Head of caudate nucleus (tissue), 42 donors: ENCODE results near the gene NDUFB10.
A peak's percentile ranks its signal among the peaks of the same experiment; 100 is the strongest.

Experiments used
- DNase-seq, 42 donors: peaks; one replicate each; pipeline versions ENCODE4 v3.0.0 to v3.0.0-alpha.2; 2020 to 2021; ENCODE audit warnings: mixed read lengths in 7 of 42
- intact Hi-C: fragments of 100-400 bp; cut with DNase I; formaldehyde crosslinking; loops from one replicate; pipeline ENCODE4 v1.15.0; 2022

Gene NDUFB10

DNA sequence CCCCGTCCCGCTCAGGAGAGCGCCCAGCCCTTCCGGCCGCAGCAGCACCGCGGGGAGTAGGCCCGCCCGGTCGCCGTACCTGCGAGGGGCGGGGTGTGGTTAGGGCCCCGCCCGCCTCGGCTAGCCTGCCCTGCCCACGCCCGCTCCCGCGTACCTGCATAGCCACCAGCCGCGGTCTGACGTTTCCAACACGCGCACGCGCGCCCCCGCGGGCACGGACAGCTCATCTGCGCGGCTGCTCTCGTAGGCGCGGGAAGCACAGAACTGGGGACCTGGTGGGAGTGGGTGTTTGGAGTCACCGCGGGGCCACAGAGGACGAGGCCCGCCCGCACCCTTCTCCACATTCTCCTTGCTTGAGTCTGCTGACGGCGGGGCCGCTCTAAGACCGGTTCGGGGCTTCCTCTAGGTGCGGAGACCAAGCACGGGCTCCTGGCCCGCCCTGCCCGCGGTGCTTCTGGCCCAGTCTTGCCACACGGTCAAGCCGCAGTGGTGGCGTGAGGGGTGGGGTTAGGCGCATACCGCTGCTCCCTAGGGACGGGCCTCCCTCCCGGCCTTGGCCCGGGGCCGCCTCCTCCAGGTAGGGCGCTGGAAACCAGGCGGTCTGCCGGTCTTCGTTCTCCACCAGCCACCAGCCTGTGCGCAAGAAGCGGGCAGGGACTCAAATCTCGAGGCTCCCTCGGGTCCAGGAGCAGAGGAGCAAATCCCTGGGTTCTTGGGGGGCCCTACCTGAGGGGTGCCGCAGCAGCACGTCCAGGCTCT, 20.1 kb downstream of the NDUFB10 start:
- DNase-seq: peak in 36 of 42 donors; percentile 41 to 87 (median 69)
- intact Hi-C loops: no loop called here

GRCh38 chr16:1980030-1980769, 20.9 kb downstream of the NDUFB10 start:
- DNase-seq: peak in 1 of 42 donors; percentile 47
- intact Hi-C loops: no loop called here

DNA sequence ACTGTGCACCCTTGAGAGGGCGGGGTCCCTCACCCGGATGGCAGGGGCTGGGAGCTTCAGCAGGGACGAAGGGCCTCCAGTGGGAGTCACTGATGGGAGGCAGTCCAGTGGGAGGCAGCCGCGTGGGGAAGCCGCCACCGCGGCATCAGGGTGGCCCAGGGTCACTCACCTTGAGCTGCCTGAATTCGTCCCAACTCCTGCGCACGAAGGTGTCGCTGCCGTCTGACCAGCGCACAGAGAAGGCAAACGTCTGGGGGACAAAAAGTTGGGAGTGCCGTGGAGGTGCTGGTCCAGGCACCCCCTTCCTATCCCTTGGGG, 21.4 kb downstream of the NDUFB10 start:
- DNase-seq: no peak
- intact Hi-C loops: no loop called here

DNA sequence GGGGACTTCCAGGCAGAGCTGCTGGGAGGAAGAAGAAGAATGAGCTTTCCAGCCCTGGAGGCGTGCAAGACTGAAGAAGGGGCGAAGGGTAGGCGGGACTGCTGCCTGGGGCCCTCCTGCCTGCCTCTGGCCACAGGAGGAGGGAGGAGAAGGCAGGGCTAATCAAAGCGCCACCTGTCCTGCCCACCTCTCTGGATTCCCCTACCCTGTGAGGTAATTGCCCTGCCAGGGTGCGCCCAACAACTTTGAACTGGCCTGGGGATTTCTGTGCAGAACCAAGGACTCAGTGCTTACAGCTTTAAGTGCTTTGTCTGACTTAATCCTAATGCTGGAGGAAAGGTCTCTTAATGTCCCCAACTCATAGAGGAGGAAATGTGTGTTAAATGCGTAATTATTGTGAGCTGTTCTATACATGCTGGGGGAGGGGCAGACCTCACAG, 22.1 kb downstream of the NDUFB10 start, which contains the start of gene NOXO1:
Gene NOXO1 (minus strand): TSS at position 72 of the 439 bp plus-strand sequence. CDS start 290 bp downstream, outside the sequence.
- intact Hi-C loops: no loop called here
- DNase-seq: no peak

GRCh38 chr16:1982013-1982433, 22.7 kb downstream of the NDUFB10 start:
- intact Hi-C loops: no loop called here
- peak in 22 of 42 donors; percentile 7 to 71 (median 50) for DNase-seq

DNA sequence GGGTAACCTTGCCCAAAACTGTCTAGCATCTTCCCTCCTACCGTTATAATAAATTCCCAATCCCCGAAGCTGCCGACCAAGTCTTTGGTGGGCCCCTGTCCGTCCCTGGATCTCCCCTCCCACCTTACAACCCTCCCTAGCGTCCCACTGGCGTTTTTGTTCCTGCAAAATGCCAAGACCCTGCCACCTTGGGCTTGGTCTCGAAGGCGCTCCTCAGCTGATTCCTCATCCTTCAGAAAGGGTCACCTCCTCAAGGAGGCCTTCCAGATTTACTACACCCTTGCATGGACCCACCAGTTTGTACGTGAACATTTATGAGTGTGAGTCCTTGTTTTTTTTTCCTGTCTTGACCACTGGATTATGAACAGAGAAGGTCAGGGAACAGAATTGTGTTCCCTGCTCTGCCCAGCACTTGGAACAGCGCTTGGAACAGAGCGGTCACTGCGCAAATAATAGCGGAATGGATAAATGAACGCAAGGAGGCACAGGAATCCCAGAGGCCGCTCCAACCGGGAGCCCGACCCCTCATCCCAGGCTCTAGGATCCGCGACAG, 23.7 kb downstream of the NDUFB10 start:
- no peak for DNase-seq
- intact Hi-C loops: no loop called here

- intact Hi-C loops: no loop called here
- DNase-seq: peak; percentile 63 to 95 (median 88)
Observed at GRCh38 chr16:1983544-1984346, 24.4 kb downstream of the NDUFB10 start, which contains the start of gene GFER. TSS of gene GFER (plus strand) at chr16:1984193. CDS start at chr16:1984219, 26 bp downstream.

GRCh38 chr16:1984347-1985225, 25.2 kb downstream of the NDUFB10 start:
- intact Hi-C loops: no loop called here
- DNase-seq: peak in 6 of 42 donors; percentile 25 to 51 (median 42)

DNA sequence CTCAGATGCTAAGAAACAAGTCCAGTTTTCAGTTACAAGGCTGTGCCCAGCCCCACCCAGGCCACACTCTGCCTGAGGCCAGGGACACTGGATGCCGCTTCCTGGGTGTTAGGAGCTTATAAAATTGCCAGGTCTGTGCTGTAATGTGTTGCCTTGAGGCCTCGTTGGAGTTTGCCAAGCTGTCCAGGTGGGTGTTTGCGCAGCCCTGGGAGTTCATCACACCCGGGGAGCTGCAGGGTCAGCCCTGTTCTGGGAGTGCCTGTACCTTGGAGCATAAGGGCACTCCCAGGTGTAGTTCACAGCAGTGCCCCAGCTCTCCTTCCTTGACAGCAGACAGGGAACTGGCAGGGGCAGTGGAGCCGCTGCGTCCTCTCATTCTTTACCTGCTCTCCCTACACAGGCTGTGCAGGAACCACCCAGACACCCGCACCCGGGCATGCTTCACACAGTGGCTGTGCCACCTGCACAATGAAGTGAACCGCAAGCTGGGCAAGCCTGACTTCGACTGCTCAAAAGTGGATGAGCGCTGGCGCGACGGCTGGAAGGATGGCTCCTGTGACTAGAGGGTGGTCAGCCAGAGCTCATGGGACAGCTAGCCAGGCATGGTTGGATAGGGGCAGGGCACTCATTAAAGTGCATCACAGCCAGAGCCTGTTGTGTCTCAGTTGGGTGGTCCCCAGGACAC, 26.3 kb downstream of the NDUFB10 start:
- no peak for DNase-seq
- intact Hi-C loops: no loop called here

DNA sequence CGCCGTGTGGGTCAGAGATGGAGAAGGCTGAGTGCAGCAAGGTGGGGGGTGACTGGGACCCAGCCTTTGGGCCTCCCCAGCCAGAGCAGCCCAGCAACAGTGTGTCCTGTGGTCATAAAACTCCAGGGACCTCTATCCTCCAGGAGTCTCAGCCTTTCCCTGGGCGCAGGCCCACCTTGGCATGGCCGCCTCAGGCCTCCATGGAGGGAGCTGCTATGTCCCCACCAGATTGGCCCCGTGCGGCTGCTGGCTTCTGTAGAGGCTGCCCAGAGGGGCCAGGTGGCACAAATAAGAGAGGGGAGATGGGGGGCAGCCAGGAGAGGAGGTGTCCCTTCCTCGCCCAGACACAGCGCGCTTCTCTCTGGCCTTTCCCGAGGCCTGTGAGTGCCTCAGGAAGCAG, 27.9 kb downstream of the NDUFB10 start:
- no peak for DNase-seq
- intact Hi-C loops: no loop called here

DNA sequence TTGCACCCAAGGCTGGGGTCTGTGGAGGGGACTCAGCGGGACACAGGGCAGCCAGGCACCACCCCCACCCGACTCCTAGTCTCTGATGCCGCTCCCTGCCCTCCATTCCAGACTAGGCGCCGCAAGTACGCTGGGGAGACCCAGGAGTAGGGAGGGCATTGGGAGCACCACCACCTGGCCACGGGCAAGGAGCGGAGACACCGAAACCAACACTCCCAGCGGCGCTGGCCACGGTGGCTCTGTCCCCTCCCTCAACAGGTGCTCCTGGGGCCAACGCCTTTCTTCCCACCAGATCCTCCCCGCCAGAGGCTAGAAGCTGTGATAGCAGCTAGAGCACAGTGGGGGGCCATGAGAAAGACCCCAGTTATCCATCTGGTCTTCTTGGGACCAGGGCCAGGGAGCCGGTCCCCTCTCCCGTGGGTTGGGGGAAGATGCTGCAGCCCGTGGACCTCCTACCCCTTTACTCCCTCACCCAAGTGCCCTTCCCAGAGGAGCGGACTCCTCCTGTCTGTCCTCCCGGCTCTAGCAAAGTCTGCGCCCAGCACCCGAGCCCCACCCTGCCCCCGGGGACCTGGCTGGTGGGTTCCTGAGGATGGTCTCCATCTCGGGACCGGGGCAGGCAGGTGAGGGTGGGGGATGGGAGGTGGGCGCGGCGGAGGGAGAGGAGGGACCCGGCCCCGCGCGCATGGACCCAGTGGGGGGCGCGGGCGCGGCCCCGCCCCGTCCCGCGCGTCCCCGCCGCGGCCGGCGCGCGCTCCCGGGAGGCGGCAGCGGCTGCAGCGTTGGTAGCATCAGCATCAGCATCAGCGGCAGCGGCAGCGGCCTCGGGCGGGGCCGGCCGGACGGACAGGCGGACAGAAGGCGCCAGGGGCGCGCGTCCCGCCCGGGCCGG, 30.1 kb downstream of the NDUFB10 start, which contains the start of gene SYNGR3:
Gene SYNGR3 (plus strand): TSS at position 762 of the 892 bp plus-strand sequence. CDS start 133 bp downstream, outside the sequence.
- intact Hi-C loops: no loop called here
- DNase-seq: peak in 2 of 42 donors; percentile 32 to 37

DNA sequence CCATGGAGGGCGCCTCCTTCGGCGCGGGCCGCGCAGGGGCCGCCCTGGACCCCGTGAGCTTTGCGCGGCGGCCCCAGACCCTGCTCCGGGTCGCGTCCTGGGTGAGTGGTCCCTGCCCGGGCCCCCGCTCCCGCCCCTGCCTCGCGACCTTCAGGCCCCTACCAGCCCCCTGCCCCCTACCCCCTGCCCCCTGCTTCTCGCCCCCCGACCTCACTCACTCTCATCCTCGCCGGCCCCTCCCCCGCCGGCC, 30.7 kb downstream of the NDUFB10 start:
- no peak for DNase-seq
- intact Hi-C loops: no loop called here

GRCh38 chr16:1990351-1991134, 31.2 kb downstream of the NDUFB10 start:
- intact Hi-C loops: no loop called here
- peak in 10 of 42 donors; percentile 24 to 65 (median 46) for DNase-seq

- intact Hi-C loops: no loop called here
- DNase-seq: peak in 3 of 42 donors; percentile 13 to 48 (median 30)
Observed at GRCh38 chr16:1991135-1991551, 31.8 kb downstream of the NDUFB10 start.

DNA sequence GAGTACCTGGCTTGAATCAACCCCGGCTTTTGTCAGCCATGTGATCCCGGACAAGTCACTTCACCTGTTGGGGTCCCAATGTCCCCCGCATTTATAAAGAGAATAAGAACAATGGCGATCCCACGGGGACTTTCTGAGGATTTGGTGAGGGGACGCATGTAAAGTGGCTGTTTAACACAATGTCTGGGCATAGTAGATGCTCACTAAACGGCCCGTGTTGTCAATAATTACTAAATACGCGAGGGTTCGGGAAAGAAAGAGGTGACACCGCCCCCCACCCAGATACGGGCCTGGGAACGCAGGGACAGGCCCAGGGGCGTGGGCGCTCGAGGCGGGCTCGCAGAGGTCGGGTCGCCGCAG, 32.2 kb downstream of the NDUFB10 start:
- DNase-seq: no peak
- intact Hi-C loops: no loop called here
